HG03045 (cell line): ENCODE results near the gene ZNF101.

ENCODE experiments used
- ATAC-seq: cut with Tn5 transposase; IDR thresholded peaks from one replicate; pipeline ENCODE4 v1.9.1; 2021; ENCODE audit warnings: mild to moderate bottlenecking, moderate library complexity; ENCODE audit not compliant: unreplicated experiment

ZNF101 gene

DNA sequence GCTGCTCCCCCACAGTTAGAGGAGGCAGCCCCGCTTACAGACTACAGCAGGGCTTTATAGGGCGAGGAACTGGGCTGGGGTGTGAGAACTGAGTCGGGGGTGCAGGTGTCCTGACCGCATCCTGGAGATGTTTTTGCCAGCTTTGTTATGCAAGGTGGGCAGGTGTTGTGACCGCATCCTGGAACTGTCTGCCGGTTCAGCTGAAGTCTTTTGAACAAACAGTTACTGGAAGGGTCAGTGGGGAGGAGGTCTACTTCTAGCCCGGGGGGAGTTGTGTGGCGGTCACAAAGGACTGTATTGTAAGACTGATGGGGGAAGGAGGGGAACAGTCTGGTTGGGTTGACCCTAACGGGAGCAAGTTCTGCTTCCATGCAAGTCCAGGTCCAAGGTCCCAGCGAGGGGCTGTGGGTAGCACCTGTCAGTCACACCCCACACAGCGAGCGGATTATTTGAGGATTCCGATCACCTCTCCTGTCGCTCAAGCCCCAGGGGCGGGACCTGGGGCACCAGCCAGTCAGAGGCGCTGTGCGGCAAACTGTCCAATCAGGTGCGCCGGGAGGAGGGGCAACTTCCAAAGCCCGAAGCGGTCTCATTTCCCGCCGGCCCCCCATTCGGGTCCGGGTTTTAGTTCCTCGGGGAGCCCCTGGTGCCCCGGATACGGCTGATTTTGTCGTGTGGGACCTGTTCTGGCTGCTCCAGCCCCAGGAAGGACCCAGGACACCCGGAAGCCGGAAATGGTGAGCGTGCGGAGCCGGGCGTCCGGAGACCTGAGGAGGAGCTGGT, at the start of gene ZNF101:
Gene ZNF101, plus strand, starts transcription at position 610 of the 783 bp plus-strand sequence. Its CDS starts 125 bp downstream, at position 735.
- peak; percentile 69 for ATAC-seq

DNA sequence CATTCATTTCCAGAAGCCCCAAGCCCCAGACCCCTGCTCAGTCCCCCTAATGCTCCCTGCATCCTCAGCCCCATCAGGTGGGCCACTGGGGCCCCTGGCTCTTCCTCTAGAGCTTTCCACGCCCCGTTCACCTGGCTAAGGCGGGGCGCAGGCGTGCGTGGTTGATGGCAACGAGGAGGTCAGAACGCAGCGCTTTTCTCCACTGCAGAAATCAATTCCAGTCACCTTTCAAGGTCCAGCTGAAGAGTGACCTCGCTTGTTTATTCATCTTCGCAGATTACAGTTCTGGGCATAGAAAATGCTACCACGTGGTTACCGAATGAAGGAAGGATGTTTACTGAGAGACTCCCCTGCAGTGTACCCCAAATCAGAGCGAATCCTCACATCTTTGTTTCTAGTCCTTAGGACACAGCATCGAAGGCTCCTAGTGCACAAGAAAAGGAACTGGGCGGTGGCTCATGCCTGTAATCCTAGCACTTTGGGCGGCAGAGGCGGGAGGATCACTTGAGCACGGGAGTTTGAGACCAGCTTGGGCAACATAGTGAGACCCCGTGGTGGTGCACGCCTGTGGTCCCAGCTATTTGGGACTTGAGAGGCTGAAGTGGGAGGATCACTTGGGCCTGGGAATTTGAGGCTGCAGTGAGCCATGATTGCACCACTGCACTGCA, 49.3 kb upstream of the ZNF101 start:
- no peak for ATAC-seq

DNA sequence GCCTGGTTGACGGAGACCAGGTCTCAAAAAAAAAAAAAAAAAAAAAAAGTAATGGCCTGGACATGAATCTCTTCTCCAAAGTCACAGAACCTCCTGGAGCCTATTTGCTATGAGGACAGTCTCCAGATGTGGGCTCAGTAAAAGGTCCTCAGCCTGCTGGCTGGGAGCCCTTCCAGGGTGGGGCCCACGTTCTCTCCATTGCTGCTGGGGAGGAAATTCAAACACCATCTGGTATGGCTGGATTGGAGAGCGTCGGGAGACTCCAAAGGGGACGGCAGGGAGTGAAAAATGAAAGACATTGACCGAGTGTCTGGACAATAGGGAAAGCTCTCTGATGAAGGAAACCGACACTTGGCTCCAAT, 48.8 kb upstream of the ZNF101 start:
- no peak for ATAC-seq

DNA sequence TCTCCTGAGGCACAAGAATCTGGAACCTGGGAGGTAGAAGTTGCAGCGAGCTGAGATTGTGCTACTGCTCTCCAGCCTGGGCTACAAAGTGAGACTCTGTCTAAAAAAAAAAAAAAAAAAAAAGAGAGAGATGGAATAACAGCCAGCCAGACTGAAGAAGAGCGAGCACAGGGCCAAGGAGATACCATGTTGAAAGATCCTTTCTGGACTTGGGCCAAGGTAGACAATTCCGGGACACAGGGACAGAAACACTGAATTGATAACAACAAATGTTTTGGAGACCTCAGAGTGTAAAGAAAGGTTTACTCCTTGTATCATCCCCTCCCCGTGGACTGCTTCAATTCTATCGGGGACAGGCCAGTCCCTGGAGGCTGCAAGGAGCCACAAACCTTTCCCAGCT, 45.3 kb upstream of the ZNF101 start:
- no peak for ATAC-seq

DNA sequence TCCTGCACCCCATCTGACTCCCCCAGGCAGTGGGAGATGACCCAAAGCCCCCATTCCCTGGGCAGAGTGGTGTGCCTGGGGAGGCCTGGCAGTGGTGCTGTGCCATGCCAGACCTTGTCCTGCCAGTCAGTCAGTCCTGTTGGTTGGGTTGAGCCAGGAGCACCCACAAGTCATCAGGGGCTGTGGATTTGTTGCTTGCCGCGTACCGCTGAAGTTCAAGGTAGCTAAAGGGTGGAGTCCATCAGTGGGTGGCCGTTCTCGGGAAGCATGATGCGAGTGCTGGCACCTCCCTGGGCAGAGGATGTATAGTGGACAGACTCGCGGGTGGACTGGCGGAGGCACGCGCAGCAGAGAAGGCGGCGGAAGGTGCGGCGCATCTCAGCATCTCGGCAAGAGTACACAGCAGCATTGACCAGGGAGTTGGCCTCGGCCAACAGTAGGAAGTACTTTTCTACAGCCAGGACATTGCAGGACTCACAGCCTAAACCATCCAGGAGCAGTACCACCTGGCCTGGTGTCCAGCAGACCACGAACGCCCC, 44.5 kb upstream of the ZNF101 start:
- ATAC-seq = no peak

DNA sequence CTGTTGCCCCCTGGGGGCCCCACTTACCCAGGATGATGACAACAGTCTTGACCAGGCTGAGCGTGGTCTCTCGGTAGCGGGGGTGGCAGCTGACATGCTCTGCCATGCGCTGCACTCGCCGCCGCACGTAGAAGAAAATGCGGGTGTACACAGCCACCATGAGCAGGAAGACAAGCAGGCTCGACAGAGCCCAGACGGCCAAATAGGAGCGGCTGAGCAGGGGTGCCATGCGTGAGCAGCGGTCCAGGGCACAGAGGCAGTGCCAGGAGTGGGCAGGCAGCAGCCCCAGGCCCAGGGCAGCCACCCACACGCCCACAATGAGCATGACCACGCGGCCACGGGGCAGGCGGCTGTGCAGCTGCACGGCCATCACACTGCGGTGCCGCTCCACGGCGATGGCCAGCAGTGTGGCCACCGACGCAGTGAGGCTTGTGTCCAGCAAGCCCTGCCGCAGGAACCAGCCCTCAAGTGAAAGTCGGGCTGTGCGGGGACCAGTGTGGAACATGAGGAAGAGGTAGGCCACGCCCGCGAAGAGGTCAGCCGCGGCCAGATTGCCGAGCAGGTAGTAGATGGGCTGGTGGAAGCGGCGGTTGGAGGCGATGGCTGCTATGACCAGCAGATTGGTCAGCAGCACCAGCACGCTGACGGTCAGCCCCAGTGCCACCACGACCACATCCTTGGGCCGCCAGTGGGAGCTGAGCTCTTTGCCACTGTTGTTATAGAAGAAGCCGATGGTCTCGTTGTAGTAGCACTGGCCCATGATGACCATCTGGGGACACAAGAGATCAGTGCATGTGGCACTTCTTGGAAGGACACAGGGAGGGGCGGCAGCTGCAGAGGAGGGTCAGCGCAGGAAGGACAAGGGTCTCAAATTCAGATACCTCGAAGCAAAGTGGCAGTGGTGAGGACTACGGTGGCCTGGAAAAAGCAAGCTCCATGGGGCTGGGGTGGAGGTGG, 41.8 kb upstream of the ZNF101 start:
- ATAC-seq = no peak

DNA sequence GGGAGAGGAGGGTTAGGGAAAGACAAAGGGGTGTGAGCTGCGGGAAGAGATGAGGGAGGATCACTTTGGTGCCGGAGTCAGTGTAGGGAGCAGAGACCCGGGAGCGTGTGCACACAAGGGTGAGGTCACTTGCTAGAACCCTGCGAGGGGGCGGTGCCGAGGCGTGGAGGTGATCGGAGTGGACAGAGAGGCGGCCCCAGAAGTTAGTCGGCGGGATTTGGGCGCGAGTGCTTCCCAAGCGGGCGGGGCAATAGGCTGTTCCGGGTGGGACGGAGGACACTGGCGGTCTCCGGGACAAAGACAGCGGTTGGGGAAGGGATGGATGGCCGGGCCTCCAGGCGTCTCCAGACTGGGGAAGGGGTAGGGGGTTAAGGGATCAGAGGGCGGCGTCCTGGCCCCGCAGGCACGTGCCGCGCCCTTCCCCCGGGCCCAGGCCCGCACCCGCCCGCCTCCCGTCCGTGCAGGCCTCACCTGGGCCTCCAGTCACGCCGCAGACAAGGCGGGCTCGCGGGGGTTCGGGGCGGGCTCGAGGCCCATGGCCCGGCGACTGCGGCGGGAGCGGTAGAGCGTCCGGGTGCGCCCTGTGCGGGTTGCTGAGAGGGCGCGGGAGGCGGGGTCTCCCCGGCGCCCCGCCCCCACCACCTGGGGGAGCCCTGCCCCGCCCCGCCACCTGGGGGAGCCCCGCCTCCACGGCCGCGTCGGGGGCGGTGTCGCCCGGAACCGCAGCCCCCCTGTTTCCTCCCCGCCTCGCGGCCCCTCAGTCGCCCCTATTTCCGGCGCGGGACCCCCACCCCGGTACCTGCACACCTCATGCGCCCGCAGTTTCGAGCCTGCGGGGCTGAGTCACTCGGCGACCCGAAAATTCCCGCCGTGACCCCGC, 40.8 kb upstream of the ZNF101 start, which contains the start of gene LPAR2:
Gene LPAR2, minus strand, starts transcription at position 600 of the 880 bp plus-strand sequence. CDS start 945 bp downstream, outside the sequence.
- peak; percentile 59 for ATAC-seq

DNA sequence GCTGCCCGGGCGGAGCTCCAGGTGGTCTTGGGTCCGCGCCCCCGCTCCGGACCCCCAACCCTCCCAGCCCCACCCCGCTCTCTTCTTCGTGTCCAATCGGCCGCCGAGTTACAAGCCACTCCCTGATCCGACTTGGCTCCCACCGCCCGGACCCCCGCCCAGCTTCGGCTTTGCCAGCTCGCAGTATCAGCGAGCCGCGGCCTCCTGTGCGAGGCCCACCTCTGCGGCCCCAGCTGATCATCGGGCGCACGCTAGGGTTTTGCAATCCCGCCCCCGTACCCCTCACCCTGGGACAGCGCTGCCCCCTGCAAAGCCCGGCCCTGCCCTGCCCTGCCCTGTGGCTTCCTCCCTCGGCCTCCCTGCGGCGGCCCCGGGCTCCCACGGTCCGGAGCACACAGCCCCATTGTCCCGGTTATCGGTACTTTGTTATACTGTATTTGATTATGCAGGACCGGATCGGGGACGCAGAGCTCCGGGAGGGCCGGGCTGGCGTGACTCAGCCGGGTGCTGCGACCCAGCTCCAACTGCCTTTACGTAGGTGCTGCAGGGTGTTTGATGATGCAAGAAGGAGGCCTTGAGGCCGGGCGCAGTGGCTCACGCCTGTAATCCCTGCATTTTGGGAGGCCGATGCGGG, 40.0 kb upstream of the ZNF101 start:
- peak; percentile 19 for ATAC-seq

DNA sequence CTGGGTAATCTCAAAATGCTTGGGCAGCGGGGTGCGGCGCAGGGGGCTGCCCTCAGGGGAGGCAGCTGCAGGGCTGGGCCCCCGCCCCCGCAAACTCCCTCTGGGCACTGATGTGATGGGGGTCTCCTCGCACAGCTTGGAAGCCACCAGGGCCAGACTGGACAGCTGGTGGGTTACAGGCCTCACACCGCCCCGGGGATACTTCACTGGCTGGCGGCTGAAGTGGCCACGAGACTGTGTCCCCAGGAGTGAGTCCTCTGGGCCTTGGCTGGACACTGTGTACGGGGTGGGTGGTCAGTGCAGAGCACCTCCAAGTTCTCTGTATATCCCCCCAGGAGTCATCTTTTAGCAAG, 38.6 kb upstream of the ZNF101 start:
- no peak for ATAC-seq

DNA sequence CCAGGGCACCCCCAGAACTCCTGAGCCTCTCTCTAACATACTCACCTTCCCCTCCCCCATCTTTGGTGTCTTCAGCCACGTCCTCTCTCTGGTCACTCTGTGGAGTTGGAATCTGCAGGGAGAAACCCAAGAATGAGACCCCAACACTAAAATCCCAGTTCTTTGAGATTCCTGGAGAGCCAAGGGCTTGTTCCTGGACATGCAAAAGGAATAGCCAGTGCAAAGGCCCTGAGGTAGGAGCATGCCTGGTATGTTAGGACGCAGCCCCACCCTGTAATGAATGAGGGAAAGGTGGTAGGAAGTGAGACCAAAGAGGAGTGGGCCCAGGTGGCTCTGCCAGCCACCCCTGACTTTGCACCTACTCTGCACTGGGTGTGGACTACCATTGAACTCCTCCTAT, 38.2 kb upstream of the ZNF101 start:
- ATAC-seq = no peak

DNA sequence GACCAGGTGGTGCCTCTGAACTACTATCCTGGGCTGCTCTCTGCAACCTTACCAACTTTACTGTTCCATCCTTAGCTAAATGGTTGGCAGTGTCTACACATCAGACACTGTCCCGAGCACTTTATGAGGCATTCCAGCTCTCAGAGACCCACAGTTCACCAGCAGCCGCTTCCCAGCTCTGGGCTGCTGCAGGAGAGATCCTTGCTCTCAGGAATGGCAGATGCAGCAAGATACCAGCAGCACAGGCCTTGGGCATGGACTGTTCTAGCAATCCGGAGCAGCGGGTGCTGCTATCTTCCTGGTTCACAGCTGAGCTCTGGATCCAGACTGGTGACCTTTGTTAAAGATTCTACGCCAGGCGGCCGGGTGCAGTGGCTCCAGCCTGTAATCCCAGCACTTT, 37.3 kb upstream of the ZNF101 start:
- ATAC-seq = no peak

DNA sequence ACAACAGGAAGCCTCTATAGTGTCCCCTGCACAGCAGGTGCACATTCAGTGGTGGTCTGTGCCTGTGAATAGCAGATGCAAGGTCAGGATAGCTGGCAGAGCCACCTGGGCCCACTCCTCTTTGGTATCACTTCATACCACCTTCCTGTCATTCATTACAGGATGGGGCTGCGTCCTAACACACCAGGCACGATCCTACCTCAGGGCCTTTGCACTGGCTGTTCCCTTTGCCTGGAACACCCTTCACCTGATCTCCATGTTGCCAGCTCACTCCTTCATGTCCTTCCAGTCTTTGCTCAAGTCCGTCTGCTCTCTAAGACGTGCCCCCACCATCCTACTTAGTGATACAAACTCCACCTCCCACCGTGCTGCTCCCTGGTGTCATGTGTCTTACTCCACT, 36.0 kb upstream of the ZNF101 start:
- ATAC-seq = no peak

DNA sequence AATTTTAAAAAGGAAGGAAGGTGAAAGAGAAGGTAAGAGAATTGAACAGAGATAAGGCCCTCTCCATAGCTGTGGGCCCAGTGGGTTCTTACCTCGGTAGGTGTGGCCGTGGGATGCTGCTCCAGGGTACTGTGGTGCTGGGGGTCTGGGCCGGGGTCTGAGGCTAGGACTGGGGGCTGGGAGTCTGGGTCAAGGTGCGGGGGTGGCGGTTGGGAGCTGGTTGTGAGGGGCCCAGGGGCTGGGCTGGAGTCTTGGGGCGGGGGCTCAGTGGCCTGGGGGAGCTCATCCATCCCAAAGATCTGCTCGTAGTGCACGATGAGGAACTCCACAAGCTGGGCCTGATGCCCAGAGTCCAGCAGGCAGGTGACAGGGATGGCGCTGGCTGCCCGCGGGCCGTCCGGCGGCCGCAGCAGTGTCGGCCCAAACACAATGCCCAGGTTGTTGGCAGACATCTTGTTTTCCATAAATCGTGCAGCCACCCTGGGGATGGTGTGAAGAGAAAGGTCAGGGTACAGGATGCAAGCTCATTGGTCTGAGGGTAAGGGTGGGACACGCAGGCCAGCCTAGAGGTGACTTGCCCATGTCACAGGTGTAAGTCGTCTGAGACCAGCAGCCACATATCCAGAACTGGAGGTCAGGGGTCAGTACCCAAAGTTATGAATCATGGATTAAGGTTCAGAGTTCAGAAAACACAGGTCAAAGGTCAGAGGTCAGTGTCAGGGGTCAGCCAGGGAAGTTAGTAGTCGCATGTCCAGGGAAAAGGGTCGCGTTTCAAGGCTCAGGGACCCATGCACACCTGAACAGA, 34.7 kb upstream of the ZNF101 start:
- ATAC-seq = no peak

DNA sequence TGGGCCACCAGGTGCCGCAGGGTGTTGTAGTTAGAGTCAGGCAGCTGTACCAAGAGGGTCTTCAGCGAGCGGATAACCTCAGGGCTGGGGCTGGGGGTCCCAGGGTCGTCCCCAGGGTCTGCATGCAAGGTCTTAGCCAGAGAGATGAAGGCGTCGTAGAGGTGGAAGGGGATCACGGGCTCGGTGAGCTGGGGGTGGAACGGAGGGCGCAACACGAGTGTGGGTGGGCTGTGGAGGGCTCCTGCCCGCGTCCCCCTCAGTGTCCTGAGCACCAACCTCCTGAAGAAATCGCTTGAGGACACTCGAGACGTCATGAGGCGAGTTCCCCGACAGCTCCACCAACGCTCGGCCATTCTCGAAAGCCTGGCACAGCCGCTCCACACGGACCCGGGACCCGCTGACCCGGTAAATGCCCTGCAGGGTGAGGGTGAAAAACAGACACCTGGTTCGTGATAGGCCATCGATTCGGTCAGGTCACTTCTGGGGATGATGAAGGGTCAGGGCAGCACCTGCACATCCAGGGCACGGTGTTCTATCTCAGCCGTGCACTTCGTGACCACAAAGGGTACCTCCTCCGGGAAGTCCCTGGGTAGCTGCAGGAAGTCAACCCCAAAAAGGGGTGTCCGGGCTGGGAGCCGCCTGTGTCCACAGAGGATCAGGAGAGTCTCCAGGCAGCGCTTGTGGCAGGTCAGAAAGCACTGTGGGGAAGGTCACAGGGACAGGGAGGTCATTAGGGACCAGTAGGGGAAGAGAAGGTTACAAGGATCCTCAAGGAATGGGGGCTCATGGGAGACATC, 33.9 kb upstream of the ZNF101 start:
- no peak for ATAC-seq

DNA sequence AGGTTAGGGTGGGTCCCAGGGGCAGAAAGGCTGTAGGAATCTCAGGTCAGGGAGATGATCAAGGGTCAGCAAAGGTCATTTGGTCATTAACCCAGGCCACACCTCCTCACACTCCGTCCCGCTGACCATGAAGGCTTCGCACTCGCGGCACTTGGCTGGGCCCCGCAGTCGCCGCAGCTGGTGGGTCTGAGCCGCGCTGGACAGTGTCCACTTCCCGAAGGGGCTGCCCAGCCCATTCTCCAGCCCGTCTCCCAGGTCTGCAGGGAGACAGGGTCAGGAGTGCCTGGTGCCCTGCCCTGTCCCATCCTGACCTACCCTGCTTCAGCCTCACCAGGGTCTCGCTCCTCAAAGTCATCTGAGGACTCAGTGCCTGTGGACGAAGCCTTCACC, 33.3 kb upstream of the ZNF101 start:
- no peak for ATAC-seq

DNA sequence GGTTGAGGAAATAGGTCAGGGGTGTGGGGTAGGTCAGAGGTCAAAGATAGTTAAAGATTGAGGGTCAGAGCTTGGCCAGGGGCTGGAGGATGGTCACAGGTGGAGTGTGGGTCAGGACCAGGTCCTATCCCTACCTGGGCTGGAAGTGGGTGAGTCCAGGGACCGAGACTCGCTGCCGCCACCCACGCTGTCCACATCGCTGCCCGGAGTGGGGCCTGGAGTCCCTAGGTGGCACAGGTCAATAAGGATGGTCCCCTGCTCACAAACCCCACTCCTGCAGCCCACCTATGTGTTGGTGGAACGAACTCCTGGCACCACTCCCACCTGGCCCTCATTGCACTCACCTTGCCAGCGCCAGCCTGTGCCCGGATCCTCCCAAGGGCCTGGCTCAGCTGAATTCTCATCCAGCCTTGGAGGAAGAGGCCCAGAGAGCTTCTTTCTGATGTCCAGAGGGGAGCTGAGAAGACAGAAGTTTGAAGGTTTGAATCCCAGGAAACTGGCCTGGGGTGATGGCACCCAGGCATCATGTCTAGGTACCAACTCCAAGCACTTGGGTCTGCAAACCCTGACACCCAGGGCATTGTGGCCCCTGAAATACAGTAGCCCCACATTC, 32.0 kb upstream of the ZNF101 start:
- no peak for ATAC-seq

DNA sequence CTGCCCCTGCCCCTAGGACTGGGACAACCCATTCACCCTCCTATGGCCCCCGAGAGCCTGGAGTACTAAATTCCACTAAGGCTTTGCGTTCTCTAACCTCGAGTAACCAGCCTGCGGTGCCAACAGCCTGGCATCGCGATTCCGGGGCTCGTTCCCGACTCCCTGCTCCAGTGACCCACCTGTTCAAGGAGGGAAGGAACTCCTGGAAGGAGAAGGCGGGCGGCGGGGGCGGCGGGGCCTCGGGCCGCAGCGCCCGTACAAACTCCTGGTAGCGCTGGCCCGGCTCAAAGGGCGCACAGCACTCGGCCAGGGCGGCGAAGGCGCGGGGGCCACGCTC, 31.5 kb upstream of the ZNF101 start:
- ATAC-seq = no peak
